PFSK-1 (cell line): ENCODE measurements around the gene YRDC.

Experiments used
- FOXP2 ChIP-seq: optimal IDR thresholded peaks from 2 replicates; pipeline ENCODE3; 2011; ENCODE audit warnings: borderline replicate concordance, control low read depth, inconsistent platforms; ENCODE audit not compliant: insufficient read depth; ENCODE audit errors: extremely low read length, extremely low read depth
- POLR2AphosphoS5 ChIP-seq: IDR thresholded peaks from 2 replicates; pipeline ENCODE4 v1.6.1; 2012; ENCODE audit warnings: low read depth, mild to moderate bottlenecking, control low read depth, low read length, moderate library complexity
- SIN3A ChIP-seq: IDR thresholded peaks from 2 replicates; pipeline ENCODE4 v1.6.1; 2012; ENCODE audit warnings: mild to moderate bottlenecking, low read length, moderate library complexity, borderline replicate concordance; ENCODE audit not compliant: insufficient read depth
- TAF1 ChIP-seq: IDR thresholded peaks from 2 replicates; pipeline ENCODE4 v1.6.1; 2012; ENCODE audit warnings: low read length, control low read depth, borderline replicate concordance; ENCODE audit not compliant: insufficient read depth
- TF ChIP-seq, protein P1 (sequence below), 2 experiments: IDR thresholded peaks; 2 replicates each; pipeline versions ENCODE4 v1.6.1 to v1.8.0; 2011 to 2012; ENCODE audit warnings: low read depth in 2 of 2, low read length in 2 of 2, control low read depth in 1 of 2, inconsistent platforms in 1 of 2, mild to moderate bottlenecking in 1 of 2, moderate library complexity in 1 of 2; ENCODE audit not compliant: insufficient read depth in 1 of 2

The YRDC gene

GRCh38 chr1:37822906-37823815 is 15.2 kb upstream of the YRDC start:
- no peak for TF ChIP-seq SIN3A

- TF ChIP-seq FOXP2 (no peak), POLR2AphosphoS5 (no peak), SIN3A (no peak), TAF1 (no peak)
- TF ChIP-seq, protein P1, sequence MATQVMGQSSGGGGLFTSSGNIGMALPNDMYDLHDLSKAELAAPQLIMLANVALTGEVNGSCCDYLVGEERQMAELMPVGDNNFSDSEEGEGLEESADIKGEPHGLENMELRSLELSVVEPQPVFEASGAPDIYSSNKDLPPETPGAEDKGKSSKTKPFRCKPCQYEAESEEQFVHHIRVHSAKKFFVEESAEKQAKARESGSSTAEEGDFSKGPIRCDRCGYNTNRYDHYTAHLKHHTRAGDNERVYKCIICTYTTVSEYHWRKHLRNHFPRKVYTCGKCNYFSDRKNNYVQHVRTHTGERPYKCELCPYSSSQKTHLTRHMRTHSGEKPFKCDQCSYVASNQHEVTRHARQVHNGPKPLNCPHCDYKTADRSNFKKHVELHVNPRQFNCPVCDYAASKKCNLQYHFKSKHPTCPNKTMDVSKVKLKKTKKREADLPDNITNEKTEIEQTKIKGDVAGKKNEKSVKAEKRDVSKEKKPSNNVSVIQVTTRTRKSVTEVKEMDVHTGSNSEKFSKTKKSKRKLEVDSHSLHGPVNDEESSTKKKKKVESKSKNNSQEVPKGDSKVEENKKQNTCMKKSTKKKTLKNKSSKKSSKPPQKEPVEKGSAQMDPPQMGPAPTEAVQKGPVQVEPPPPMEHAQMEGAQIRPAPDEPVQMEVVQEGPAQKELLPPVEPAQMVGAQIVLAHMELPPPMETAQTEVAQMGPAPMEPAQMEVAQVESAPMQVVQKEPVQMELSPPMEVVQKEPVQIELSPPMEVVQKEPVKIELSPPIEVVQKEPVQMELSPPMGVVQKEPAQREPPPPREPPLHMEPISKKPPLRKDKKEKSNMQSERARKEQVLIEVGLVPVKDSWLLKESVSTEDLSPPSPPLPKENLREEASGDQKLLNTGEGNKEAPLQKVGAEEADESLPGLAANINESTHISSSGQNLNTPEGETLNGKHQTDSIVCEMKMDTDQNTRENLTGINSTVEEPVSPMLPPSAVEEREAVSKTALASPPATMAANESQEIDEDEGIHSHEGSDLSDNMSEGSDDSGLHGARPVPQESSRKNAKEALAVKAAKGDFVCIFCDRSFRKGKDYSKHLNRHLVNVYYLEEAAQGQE (IDR thresholded peaks at IDR 0.05; ENCODE audit: insufficient read depth in 1 of 2, low read depth in 2 of 2, low read length in 2 of 2): no peak
Measured at GRCh38 chr1:37821481-37821880, 13.5 kb upstream of the YRDC start.

GRCh38 chr1:37817481-37817880 is 9.5 kb upstream of the YRDC start:
- TF ChIP-seq SIN3A (no peak), POLR2AphosphoS5 (no peak), FOXP2 (no peak), TAF1 (no peak)
- TF ChIP-seq, protein P1 (IDR thresholded peaks at IDR 0.05; ENCODE audit: insufficient read depth in 1 of 2, low read depth in 2 of 2, low read length in 2 of 2): no peak

DNA sequence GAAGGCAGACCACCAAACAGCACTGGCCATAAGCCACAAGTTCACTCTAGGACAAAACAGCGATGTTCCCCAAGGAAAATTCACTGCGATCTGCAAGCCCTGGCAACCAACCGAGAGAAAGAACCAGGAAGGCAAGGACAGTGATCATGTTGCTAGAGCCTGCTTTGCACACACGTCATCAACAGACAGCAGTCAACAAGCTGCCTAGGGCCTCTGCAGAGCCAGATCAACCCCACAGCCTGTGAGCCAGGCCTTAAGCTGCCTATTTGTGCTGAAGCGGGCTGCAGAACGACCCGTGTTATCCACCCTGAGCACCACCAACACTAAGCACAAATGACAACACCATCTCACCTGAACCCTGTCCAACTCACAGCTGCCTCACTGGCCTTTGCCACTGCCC is 6.2 kb upstream of the YRDC start:
- TF ChIP-seq, protein P1 (IDR thresholded peaks at IDR 0.05; ENCODE audit: insufficient read depth in 1 of 2, low read depth in 2 of 2, low read length in 2 of 2): no peak
- TF ChIP-seq POLR2AphosphoS5 (no peak), FOXP2 (no peak), TAF1 (no peak), SIN3A (no peak)

DNA sequence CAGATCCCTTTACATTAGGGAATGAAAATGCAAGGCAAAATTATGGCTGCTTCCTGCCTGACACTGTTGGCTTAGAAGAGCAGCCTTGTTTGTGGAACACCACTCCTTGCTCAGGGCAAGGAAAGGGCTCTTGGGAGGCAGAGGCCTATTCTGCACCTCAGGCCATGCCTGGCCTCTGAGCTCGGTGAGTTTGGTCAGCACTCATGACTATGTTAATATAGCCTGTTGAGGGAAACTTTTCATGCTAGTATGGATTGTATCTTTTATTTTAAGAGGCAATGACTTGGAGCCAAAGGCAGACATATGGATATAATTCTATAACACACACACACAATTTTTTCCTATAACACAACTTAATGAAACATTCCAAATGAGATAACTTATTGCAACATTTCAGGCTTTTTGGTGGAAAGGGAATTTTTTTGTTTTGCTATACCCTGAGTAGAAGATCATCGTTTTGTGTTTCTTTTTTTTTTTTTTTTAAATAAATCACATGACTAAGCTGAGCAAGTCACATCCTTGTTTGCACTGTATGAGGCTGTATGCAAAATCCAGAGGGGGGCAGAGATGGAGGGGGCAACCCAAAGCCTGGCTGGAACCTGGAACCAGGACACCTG is 5.6 kb upstream of the YRDC start:
- no peak for TF ChIP-seq POLR2AphosphoS5
- TF ChIP-seq SIN3A: no peak
- TF ChIP-seq FOXP2: no peak
- TF ChIP-seq, protein P1 (IDR thresholded peaks at IDR 0.05; ENCODE audit: insufficient read depth in 1 of 2, low read depth in 2 of 2, low read length in 2 of 2): no peak
- TF ChIP-seq TAF1: no peak
